ENCODE measurements around the gene TPRX2. TPM values are rescaled to one million over a fixed set of nuclear protein-coding genes. Genes with fewer than 3 reads are reported as not detected.

The TPRX2 gene
- total RNA-seq, 1 experiment from 2014 or later: not detected

Other genes with a start within 250 kb of the TPRX2 start
- gene EHD2, start 145.8 kb upstream of the TPRX2 start, total RNA-seq (2014; rRNA removed; shearing (Covaris generic)): 24.0 and 28.6 TPM in 2 replicates
- gene NOP53, start 113.7 kb upstream of the TPRX2 start, total RNA-seq (2014; rRNA removed; shearing (Covaris generic)): 20.2 and 41.3 TPM in 2 replicates
- gene SELENOW, start 80.5 kb upstream of the TPRX2 start, total RNA-seq (2014; rRNA removed; shearing (Covaris generic)): 152 and 179 TPM in 2 replicates
- gene TPRX1, start 54.7 kb upstream of the TPRX2 start, total RNA-seq (2014; rRNA removed; shearing (Covaris generic)): not detected in 2 replicates
- gene CRX, start 37.3 kb upstream of the TPRX2 start, total RNA-seq (2014; rRNA removed; shearing (Covaris generic)): not detected in 2 replicates
- not detected in 2 replicates for gene SULT2A1, start 27.1 kb downstream of the TPRX2 start, total RNA-seq (2014; rRNA removed; shearing (Covaris generic))
- not detected in 2 replicates for gene BSPH1, start 132.9 kb downstream of the TPRX2 start, total RNA-seq (2014; rRNA removed; shearing (Covaris generic))
- gene ELSPBP1, start 135.4 kb downstream of the TPRX2 start, total RNA-seq (2014; rRNA removed; shearing (Covaris generic)): not detected in 2 replicates
- not detected in 2 replicates for gene CABP5, start 184.8 kb downstream of the TPRX2 start, total RNA-seq (2014; rRNA removed; shearing (Covaris generic))

All from A172 (cell line).